Stromal cell of bone marrow (primary cell): Measurements from ENCODE around the gene KLHL30.

Experiments used
- DNase-seq: peaks from one replicate; pipeline ENCODE4 v3.0.0-alpha.2; 2012; ENCODE audit warnings: low read depth

KLHL30 gene

DNA sequence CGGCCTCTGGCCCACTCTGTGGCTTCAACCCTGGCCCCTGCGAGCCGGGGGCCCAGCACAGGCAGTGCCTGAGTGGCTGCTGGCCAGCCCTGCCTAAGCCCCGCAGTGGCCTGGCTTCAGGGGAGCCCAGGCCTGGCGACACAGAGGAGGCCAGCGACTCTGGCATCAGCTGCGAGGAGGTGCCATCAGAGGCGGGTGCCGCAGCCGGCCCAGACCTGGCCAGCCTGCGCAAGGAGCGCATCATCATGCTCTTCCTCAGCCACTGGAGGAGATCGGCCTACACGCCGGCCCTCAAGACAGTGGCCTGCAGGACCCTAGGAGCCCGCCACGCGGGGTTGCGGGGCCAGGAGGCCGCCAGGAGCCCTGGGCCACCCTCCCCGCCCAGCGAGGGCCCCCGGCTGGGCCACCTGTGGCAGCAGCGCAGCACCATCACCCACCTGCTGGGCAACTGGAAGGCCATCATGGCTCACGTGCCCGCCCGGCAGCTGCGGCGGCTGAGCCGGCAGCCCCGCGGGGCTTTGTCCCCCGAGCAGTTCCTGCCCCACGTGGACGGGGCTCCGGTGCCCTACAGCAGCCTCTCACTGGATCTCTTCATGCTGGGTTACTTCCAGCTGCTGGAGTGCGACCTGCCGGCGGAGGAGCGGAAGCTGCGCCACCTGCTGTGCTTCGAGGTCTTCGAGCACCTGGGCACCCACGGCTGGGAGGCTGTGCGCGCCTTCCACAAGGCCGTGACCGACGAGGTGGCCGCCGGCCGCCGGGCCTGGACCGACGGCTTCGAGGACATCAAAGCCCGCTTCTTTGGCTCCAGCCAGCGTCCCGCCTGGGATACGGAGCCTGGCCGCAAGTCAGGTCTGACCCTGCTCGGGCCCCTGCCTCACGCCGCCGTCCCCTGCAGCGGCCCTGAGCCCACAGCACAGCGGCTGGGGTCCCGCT is 7.5 kb upstream of the KLHL30 start:
- no peak for DNase-seq

DNA sequence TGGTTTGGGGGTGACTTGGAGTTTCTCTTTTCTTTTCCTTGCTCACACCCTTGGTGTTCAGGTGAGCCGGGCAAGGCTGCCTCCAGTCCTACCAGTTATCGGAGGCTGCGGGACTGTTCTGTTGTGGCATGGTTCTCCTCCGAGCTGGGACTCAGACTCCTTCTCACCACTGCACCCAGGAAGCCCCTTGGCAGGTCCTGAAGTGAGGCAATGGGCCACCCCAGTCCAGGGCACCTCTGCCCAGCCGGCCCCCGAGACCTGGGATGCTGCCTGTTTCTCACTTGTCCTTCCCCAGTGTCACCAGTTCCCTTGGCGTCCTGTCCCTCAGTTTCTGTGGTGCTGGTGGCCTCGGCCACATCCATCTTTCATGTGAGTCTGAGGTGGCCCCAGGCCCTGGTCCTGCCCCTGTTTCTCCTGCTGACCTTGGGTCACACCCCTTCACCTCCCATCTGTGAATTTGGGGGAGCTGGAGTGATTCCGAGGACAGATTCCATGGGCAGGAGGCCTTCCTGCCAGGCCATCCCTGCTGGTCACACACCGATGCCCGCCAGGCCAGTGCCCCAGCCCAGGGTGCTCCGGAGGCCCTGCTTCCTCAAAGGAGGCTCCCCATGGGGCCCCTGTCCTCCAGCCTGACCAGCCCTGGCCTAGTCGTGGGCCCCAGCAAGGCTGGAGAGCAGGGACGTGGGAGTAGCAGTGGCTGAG is 6.6 kb upstream of the KLHL30 start:
- DNase-seq, result no peak

- DNase-seq, result no peak
These were observed 5.7 kb upstream of the KLHL30 start for GRCh38 chr2:238132463-238133450.

GRCh38 chr2:238133499-238134392 is 4.7 kb upstream of the KLHL30 start:
- DNase-seq, result no peak

DNA sequence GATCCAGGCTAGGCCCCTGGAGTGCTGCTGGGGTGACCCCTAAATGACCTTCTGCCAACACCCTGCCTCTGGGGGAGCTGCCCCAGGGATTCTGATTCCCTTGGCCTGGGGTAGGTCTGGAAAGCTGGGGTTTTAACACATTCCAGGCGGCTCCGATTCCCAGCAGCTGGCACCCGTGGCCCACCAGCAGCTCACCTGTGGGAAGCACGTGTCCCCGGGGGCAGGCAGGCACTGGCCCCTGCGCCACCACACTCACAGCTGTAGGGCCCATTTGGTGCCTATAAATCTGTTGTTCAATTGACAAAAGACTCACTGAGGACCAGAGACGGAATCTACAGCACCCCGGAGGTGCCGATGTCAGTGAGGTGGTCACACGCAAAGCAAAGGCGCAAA is 4.1 kb upstream of the KLHL30 start:
- DNase-seq, result no peak

DNA sequence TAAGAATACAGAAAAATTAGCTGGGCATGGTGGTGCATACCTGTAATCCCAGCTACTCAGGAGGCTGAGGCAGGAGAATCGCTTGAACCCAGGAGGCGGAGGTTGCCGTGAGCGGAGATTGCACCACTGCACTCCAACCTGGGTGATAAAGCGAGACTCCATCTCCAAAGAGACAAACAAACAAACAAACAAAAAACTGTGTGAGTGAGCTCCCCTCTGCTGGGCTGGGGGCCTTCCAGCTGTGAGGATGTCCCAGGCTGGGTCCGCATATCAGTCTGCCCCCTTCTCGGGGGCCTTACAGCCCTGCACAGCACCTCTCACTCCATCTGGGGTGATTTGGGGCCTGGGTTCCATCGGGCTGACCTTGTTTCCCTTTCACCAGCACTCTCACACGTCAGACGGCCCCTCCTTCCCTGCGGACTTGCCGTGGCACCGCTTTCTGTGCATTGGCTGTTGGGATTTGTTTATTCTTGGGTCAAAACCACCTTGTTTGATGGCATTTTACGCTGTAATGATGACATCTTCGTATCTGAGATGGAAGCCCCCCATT is 2.8 kb upstream of the KLHL30 start:
- no peak for DNase-seq

DNA sequence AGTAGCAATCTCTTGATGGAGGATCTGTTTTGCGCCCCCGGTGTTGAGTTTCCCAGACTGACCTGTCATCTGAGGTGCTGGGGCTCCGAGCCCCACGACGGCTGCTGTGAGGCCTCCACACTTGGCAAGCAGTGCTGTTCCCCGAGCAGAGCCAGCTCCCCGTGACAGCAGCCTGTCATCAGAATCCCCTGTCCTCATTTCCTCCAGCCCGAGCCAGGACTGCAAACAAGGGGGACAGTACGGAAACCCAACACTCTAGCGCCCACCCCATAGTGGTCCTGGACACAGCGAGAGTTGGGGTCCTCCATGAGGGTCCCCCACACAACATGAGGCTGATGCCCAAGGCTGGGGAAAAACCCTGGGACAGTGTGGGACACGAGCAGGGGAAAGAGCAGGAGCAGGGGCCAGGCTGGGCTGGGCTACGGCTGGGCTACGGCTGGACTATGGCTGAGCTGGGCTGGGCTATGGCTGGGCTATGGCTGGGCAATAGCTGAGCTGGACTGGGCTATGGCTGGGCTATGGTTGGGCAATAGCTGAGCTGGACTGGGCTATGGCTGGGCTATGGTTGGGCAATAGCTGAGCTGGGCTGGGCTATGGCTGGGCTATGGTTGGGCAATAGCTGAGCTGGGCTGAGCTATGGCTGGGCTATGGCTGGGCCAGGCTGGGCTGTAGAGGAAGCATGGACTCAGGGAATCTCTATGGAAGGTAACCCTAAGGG is 1.5 kb upstream of the KLHL30 start:
- peak; percentile 55 for DNase-seq

- DNase-seq, result no peak
These were observed 583 bp upstream of the KLHL30 start for GRCh38 chr2:238137885-238138284.

DNA sequence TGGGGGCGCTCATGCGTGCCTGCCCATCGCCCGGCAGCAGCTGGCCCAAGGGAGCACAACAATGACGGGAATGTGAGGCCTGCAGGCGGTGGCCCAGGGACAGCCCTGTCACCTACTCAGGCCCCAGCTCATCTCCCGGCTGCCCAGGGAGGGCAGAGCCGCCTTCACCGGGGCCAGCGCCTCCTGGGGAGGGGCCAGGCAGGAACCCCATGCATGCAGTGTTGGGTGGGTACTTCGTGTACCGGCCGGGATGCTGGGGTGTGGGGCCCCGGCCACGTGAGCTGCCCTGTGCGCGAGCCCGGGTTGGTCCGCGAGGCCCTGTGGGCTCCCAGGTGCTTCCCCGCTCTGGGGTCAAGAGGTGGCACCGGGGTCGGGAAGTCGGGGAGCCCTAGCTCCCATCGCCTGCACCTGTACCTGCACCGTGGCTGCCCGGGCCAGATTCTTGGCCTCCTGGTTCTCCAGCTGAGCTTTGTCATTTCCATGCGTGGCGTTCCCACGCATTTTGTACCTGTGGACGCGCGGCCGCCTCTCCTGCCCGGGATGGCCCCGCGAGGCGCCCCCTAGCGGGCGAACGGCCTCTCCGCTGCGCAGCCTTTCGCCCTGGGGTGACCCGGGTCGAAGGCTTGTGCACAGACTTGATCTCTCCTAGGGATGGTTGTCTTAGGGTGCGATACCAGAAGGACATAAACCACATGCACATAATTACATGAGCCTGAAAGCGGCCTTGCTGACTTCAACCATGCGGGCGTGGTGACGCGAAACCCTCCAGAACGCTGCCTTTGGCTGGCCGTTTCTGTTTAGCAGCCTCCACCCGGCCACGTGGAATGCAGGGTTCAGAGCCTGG is 950 bp downstream of the KLHL30 start:
- no peak for DNase-seq

DNA sequence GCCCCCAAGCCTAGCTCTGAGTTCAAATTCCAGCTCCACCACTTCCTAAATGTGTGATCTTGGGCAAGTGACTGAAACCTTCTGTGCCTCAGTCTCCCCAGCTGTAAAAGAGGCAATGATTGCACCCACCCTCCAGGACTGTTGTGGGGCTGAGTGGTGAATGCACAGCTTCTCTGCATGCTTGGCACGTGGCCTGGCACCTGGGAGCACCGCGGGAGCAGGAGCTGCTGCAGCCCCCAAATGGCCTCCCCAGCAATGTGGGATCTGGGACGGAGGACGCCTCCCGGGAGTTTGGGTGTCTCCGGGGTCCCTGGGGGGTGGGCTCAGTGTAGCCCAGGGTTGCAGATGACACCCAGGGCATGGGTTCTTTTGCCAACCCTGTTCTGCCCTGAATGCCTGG is 1.6 kb downstream of the KLHL30 start:
- DNase-seq, result no peak

- no peak for DNase-seq
These were observed 2.5 kb downstream of the KLHL30 start for GRCh38 chr2:238140721-238141540.

DNA sequence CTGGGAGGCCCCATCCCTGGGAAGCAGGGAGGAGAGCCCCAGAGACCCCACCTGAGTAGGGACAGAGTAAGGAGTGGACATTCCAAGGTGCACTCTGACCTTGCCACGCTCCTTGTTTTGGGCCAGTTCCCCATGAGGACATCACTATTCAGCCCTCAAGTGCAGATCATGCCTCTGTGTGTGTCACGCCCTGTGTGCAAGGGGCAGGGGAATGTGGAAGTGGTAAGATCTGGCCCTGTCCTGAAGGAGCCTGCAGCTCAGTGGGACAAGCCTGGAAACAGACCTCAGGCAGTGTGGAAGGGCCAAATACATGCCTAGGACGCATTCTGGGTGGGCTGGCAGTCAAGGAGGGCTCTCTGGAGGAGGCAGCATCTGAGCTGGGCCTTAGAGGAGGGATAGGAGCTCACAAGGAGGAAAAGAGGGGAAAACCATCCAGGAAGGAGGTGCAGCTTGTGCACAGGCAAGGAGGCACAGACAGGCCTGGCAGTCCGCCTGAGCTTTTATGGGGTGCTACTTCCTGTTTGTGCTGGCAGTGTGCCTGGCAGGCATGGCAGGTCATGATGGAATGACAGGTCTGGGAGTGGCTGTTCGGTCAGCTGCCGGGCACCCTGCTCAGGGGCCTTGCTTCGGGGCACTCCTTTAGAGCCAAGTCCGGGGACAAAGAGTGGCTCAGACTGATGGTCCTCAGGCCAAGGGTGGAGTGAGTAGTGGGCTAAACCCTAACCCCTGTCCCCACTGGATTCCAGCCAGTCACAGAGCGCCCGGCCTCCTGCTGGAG is 3.3 kb downstream of the KLHL30 start:
- no peak for DNase-seq

DNA sequence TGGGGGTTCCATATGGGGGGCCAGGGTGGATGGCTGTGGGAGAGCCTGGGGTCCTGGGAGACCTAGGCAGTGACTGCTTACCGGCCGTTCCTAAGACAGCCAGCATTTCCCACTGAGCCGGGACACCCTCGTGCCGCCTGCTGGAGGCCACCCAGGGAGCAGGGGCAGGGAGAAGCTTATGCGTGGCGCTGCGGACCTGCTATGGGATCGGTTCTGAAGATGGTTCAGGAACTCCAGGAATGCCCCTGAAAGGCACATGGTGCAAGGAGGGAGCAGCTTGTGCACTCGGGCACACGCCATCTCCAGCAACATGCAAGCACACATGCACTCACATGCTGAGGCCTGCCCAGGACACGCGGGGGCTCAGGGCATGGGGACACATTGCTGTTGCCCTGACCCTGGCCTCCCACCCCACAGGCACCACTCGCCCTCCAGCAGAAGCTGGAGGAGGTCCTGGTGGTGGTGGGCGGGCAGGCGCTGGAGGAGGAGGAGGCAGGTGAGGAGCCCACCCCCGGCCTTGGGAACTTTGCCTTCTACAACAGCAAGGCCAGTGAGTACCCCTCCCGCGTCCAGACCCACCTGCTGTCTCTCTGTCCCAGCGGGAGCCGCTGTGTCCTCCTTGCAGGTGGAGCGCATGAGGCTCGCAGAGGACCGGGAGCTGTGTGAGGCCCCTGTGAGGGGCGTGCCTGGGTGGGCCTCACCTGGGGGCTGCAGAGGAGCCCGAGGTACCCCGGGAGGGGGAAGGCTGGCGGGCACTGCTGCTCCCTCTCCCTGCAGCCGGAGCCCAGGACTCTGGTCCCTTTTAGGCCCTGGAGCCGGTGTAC is 4.1 kb downstream of the KLHL30 start:
- DNase-seq, result no peak

- DNase-seq, result no peak
These were observed 4.9 kb downstream of the KLHL30 start for GRCh38 chr2:238143239-238143951.

DNA sequence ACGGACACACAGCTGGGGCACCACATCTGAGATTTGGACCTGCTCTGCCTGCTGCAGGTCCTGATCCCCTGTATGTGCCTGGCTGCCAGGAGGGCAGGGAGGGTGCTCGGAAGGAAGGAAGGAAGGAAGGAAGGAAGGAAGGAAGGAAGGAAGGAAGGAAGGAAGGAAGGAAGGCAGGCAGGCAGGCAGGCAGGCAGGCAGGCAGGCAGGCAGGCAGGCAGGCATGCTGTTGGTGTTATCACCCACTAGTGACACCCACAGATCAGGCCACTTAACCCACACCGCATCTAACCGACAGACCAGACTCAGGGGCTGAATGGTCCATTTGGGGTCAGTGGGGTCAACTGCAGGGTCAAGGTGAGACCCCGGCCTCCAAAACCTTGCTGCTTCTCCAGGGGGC is 5.8 kb downstream of the KLHL30 start:
- no peak for DNase-seq

DNA sequence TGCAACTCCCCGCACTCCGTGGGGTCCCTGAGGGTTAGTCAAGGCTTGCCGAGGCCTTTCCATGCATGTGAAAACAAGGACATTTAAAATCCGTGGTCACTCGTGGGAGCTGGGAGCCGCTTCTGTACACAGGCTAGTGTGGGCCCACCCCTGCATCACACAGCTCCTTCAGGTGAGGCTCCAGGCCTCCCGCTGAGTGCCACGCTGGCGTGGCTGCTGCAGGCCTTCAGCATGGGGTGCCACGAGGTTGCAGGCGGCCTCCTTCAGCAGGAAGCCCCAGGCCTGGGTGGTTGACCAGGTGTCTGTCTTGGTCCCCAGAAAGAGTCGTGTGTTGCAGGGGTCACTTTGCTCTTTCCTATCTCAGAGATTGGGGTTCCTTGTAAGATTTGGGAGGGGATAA is 6.6 kb downstream of the KLHL30 start:
- DNase-seq, result no peak
